Subcutaneous abdominal adipose tissue (tissue), 5 donors: ENCODE results near the gene C1orf210.
A peak's percentile ranks its signal among the peaks of the same experiment; 100 is the strongest.

Source experiments
- H3K27ac ChIP-seq: one replicate; pipeline ENCODE4 v1.7.0; 2013; ENCODE audit warnings: low read depth, mild to moderate bottlenecking, inconsistent platforms, low read length, moderate library complexity
- H3K27me3 ChIP-seq, 5 donors: one replicate each; pipeline ENCODE4 v1.7.0; 2013; ENCODE audit warnings: low read length in 5 of 5, inconsistent platforms in 1 of 5; ENCODE audit not compliant: control insufficient read depth in 5 of 5, insufficient read depth in 4 of 5
- H3K36me3 ChIP-seq, 5 donors: one replicate each; pipeline ENCODE4 v1.7.0; 2013; ENCODE audit warnings: low read length in 5 of 5; ENCODE audit not compliant: control insufficient read depth in 5 of 5, insufficient read depth in 5 of 5
- H3K4me1 ChIP-seq, 5 donors: one replicate each; pipeline ENCODE4 v1.7.0; 2013; ENCODE audit warnings: low read length in 5 of 5, mild to moderate bottlenecking in 3 of 5, moderate library complexity in 1 of 5; ENCODE audit not compliant: control insufficient read depth in 5 of 5, insufficient read depth in 5 of 5
- H3K4me3 ChIP-seq, 5 donors: one replicate each; pipeline ENCODE4 v1.7.0; 2013; ENCODE audit warnings: low read length in 5 of 5, low read depth in 1 of 5
- H3K9ac ChIP-seq, 5 donors: one replicate each; pipeline ENCODE4 v1.7.0; 2013; ENCODE audit warnings: low read length in 5 of 5, mild to moderate bottlenecking in 4 of 5, moderate library complexity in 3 of 5
- H3K9me3 ChIP-seq, 5 donors: one replicate each; pipeline ENCODE4 v1.7.0; 2013; ENCODE audit warnings: low read length in 5 of 5; ENCODE audit not compliant: control insufficient read depth in 5 of 5
- donor health status: healthy.
- donor health status: healthy.
- donor health status: healthy.
- donor health status: healthy.
- donor health status: healthy.

Gene C1orf210

DNA sequence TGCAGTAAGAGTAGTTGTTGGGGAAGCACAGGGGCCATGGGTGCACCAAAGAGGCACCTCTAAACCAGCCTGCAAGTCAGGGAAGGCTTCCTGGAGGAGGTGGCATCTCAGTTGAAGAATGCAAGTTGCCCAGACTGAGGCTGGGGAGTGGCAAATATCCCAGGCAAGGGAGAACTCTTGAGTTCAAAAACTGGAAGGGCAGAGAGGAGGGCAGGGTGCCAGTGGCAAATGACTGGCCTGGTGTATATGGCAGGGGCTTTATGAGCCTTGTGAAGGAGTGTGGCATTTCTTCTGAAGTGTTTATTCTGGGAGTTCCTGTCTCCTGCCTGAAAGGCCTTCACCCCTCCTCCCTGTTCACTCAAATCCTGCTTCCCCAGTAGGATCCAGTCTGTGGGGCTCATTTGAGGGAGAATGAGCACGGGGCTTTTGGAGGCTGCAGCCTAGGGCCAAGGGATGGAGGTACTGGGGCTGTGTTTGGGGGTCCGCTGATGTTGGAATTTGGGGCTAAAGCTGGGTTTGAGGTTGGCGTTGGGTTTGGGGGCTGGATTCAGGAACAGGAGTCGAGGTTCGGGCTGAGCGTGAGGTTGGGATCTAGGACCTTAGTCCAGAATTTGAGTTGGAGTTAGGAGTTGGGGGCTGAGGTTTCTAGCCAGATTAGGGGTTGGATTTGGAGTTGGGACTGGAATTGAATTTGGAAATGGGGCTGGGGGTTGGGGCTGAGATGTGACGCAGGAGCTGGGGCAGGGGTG is 15.6 kb downstream of the C1orf210 start, which contains the start of gene TMEM125:
TMEM125 (plus strand) TSS at position 357 of the 749 bp plus-strand sequence. CDS start 2,740 bp downstream, outside the sequence.
- Histone ChIP-seq H3K9ac (peak within 1 kb of the TSS in 2 of 5 donors; percentile 10 to 19), H3K27me3 (peaks cover 0 to 7% (median 0%) of the 10 kb centered on the region in 5 donors), H3K4me3 (no peak within 1 kb of the TSS), H3K9me3 (no peaks in the 10 kb centered on the region), H3K27ac (no peak within 1 kb of the TSS), H3K36me3 (no peaks in the 10 kb centered on the region), H3K4me1 (peaks cover 0 to 19% (median 13%) of the 10 kb centered on the region in 5 donors)

DNA sequence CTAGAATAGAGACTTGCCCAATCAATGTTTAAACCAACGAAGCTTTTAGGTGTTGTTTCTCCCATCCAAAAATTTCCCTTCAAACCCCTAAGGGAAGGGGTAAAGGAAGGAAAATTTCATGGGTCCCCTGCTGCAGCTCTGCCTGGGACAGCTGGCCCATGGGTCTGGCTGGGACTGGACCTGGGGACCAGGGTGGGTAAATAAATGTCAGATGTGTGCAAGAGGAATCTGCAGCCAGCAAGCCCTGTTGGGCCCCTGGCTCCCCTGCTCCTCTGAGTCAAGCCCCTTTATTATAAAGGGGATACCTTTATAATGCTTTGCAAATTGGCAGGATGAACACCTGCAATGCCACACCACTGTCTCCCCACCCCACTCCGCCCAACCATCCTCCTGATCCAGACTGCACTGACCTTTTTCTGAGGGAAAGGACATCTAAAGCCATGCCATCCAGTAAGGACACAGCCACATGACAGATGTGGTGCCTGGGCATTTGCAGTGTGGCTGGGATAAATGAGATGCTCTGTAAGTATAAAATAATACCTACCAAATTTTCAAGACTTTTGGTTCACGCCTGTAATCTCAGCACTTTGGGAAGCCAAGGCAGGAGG is 17.5 kb downstream of the C1orf210 start:
- no peaks in the 10 kb centered on the region for H3K36me3 ChIP-seq
- peaks cover 0 to 3% (median 0%) of the 10 kb centered on the region in 5 donors for H3K9me3 ChIP-seq
- H3K4me1 ChIP-seq = peaks cover 0 to 12% (median 8%) of the 10 kb centered on the region in 5 donors
- peaks cover 0 to 7% (median 0%) of the 10 kb centered on the region in 5 donors for H3K27me3 ChIP-seq
- no peak overlapping the region for H3K4me3 ChIP-seq
- H3K27ac ChIP-seq = no peak overlapping the region
- no peak overlapping the region for H3K9ac ChIP-seq

DNA sequence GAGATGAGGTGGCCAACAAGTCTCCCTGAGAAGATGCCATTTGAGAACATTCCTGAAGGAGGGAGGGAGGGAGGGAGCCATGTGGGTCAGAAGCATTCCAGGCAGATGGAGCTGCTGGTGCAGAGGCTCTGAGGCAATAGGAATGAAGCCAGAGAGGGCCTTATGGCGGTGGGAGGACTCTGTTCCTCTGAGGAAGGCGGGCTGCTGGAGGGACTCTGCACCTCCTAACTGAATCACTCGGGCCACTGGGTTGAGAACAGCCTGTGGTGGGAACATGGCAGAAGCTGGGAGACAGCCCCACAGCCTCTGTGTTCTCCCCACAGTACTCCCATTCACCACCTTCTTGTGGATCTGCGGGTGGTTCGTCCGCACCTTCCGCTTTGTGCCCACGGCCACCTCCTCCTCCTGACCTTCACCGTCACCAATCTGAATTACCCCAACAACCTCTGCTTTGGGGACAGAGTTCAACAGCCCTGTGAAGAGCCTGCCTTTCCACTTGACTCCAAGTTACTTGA is 18.0 kb downstream of the C1orf210 start:
- Histone ChIP-seq H3K4me1 (peaks cover 0 to 12% (median 8%) of the 10 kb centered on the region in 5 donors), H3K9ac (no peak overlapping the region), H3K4me3 (no peak overlapping the region), H3K9me3 (peaks cover 0 to 3% (median 0%) of the 10 kb centered on the region in 5 donors), H3K36me3 (no peaks in the 10 kb centered on the region), H3K27ac (no peak overlapping the region), H3K27me3 (peaks cover 0 to 7% (median 0%) of the 10 kb centered on the region in 5 donors)

DNA sequence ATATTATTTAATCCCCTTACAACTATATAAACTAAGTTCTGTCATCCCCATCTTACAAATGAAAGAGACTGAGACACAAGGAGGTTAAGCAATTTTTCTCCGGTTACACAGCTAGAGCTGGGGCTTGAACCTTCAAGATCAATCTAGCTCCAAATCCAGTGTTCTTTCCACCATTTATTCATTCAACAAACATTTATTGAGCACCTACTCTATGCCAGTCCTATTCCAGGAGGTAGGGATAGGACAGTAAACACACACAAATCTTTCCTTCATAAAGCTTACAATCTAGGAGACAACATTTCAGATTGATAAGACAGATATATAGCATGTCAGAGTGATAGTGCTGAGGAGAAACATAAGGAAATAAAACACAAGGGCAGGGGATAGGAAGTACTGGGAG is 18.5 kb downstream of the C1orf210 start:
- Histone ChIP-seq H3K4me3 (no peak overlapping the region), H3K27ac (no peak overlapping the region), H3K27me3 (peaks cover 0 to 7% (median 0%) of the 10 kb centered on the region in 5 donors), H3K36me3 (no peaks in the 10 kb centered on the region), H3K4me1 (peaks cover 0 to 12% (median 8%) of the 10 kb centered on the region in 5 donors), H3K9ac (no peak overlapping the region), H3K9me3 (peaks cover 0 to 3% (median 0%) of the 10 kb centered on the region in 5 donors)

DNA sequence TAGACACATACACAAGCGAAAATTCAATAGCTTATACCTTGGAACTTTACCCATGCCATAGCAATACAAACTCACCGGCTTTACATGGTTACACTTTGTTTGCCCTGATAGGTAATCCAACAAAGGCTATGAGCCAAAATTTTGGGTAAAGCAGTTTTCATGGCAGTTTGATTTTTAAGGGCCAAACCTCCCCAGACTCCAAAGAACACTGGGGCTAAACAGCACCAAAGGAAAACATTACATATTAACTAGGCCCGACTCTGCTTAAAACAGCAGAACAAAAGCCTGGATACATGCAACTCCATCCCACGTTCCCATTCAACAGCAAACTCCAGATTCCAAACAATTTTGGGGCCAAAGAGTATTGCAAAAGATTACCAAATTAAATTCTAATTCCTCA is 19.9 kb downstream of the C1orf210 start:
- H3K4me3 ChIP-seq = no peak overlapping the region
- H3K27me3 ChIP-seq = peaks cover 0 to 3% (median 0%) of the 10 kb centered on the region in 5 donors
- no peaks in the 10 kb centered on the region for H3K36me3 ChIP-seq
- no peak overlapping the region for H3K9ac ChIP-seq
- H3K9me3 ChIP-seq = peaks cover 0 to 3% (median 0%) of the 10 kb centered on the region in 5 donors
- H3K27ac ChIP-seq = no peak overlapping the region
- peaks cover 0 to 11% (median 7%) of the 10 kb centered on the region in 5 donors for H3K4me1 ChIP-seq

DNA sequence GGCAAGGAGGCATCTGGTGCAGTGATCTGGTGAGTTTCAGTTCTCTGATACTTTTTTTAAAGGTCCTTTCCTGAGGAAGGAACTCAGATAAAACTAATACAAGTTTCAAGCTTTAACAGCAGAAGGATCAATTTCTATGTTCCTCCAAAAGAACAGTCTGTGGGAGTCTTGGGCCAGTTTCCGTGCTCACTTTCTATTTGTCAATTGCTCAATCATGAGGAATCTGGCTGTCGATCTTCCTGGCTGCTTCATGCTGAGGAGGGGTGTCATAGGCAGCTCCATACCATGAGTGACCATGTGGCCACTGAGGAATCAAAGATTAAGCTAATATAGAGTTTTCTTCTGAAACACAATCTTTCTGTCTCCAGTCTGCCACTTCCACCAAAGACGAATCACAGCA is 27.0 kb downstream of the C1orf210 start:
- Histone ChIP-seq H3K9ac (no peak overlapping the region), H3K36me3 (no peaks in the 10 kb centered on the region), H3K4me1 (peaks cover 0 to 14% (median 6%) of the 10 kb centered on the region in 5 donors), H3K9me3 (peaks cover 0 to 2% (median 0%) of the 10 kb centered on the region in 5 donors), H3K27ac (no peak overlapping the region), H3K4me3 (no peak overlapping the region), H3K27me3 (no peaks in the 10 kb centered on the region)

DNA sequence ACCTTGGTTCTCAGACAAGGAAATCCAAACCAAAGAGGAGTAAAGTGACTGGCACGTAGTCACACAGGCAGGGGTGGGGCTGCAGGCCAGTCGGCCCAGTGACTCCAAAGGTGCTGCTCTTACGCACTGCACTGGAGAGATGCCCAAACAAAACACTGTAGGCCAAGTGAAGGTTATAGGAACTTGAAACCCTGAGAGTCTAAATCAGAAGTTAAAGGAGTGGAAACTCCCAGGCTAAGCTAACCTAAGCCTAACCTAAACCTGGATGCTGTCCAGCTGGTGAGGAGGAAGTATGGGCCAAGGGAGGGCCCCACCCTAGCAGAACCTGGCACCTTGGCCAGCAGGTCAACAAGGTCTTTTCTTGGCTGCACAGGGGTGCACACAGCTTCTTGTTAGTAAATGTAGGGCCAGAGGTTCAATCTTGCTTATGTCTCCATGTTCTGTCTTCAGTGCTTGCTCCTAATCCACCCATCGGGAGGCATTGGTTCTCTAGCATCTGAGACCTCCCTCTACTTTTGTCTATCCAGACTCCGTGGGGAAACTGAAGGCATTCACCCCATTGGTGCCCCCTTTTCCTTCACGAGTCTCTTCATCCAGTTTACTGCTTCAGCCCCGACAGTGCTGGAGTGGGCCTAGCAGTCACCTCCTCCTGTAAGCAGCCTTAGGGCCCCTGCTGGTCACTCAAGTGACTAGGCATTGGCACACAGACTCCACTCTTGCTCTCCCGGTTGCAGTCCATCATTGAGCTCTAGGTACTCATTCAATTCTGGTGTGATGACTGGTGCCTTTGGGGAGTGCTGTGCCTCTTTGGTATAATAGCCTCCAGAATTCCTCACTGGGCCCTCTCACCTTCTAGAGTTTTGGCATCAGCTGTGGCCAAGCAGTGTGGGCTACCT is 28.5 kb downstream of the C1orf210 start:
- Histone ChIP-seq H3K36me3 (no peaks in the 10 kb centered on the region), H3K27me3 (no peaks in the 10 kb centered on the region), H3K9ac (no peak overlapping the region), H3K27ac (no peak overlapping the region), H3K4me1 (peaks cover 0 to 14% (median 6%) of the 10 kb centered on the region in 5 donors), H3K9me3 (no peaks in the 10 kb centered on the region), H3K4me3 (no peak overlapping the region)

DNA sequence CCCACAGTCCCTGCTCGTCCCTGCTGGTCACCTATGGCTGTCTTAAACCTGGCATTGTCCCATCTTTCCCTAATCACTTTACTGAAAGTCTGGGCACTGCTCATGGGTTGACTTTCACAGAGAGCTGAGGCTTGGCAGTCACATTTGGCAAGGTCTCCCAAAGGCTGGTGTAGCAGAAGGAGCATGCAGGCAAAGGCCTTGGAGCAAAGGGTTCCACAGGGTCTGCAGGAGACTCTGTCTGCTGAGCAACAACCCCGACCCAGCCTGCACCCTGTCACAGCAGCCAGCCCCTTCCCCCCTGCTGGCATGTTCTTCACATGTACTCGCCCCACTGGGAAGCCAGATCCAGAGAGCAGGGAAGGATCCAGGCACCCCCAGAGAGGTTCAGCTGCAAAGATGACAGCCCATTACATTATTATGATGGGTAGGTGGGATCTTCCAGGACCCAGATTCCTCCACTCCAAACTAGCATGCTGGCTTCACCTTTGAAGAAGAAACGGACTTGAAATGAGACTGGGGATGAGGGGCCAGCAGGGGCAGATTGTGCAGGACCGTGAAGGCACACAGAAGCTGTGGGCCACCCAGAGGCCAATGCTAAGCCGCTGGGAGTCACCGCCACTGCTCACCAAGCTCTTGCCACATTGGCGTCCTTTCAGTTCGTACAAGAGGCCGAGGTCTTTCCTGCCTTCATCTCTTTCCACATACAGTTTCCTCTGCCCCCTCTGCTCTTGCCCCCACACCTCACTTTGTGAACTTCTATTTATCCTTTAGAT is 29.8 kb downstream of the C1orf210 start:
- H3K27me3 ChIP-seq = no peaks in the 10 kb centered on the region
- H3K36me3 ChIP-seq = no peaks in the 10 kb centered on the region
- no peak overlapping the region for H3K9ac ChIP-seq
- no peak overlapping the region for H3K4me3 ChIP-seq
- peaks cover 0 to 19% (median 8%) of the 10 kb centered on the region in 5 donors for H3K4me1 ChIP-seq
- H3K9me3 ChIP-seq = no peaks in the 10 kb centered on the region
- no peak overlapping the region for H3K27ac ChIP-seq

DNA sequence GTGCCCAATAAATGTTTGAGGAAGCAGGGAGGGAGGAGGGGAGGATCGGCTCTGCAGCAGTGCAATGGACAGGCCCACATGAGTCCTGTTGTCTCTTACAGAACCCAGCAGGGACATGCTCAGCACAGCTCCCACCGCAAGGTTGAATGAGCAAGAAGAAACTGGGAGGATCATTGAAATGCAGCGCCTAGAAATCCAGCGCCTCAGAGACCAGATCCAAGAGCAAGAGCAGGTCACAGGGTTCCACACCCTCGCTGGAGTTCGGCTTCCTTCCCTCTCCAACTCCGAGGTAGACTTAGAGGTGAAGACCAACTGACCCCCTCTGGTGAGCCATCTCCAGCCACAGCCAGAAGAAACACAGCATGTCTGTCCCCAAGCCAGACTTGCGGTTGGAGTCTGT is 31.5 kb downstream of the C1orf210 start:
- Histone ChIP-seq H3K4me1 (peaks cover 2 to 26% (median 9%) of the 10 kb centered on the region in 5 donors), H3K4me3 (no peak overlapping the region), H3K27ac (no peak overlapping the region), H3K9me3 (no peaks in the 10 kb centered on the region), H3K9ac (no peak overlapping the region), H3K27me3 (no peaks in the 10 kb centered on the region), H3K36me3 (no peaks in the 10 kb centered on the region)
